Measurements from ENCODE around the gene C9.

Gene C9

GRCh38 chr5:39254671-39255070 is 109.6 kb downstream of the C9 start:
- Histone ChIP-seq H3K27me3 (ENCODE audit: insufficient read depth, low read length, poor library complexity) (no peaks in the 10 kb centered on the region), H3K4me2 (ENCODE audit: insufficient read depth, low read length) (no peak overlapping the region), H2AFZ (ENCODE audit: low read depth, low read length) (peak overlapping the region; percentile 37; the same call in 1 of the 2 replicates), H3K4me3 (ENCODE audit: low read depth in 1 of 2, low read length in 2 of 2) (no peak overlapping the region), H3K79me2 (ENCODE audit: insufficient read depth, low read length) (no peaks in the 10 kb centered on the region), H3K9me3 (ENCODE audit: insufficient read depth, low read length, severe bottlenecking) (no peaks in the 10 kb centered on the region), H3K9ac (ENCODE audit: low read depth, low read length) (no peak overlapping the region), H3K36me3 (ENCODE audit: insufficient read depth, low read length) (no peaks in the 10 kb centered on the region), H3K4me1 (ENCODE audit: insufficient read depth, low read length) (no peaks in the 10 kb centered on the region), H4K20me1 (ENCODE audit: insufficient read depth, low read length) (no peaks in the 10 kb centered on the region), H3K27ac (ENCODE audit: low read length) (no peak overlapping the region)
- TF ChIP-seq CTCF (IDR thresholded peaks at IDR 0.05; ENCODE audit: borderline replicate concordance, extremely low read depth, low read length, poor library complexity, severe bottlenecking) (no peak), EZH2 (IDR thresholded peaks at IDR 0.05; ENCODE audit: borderline replicate concordance, low read depth, low read length, severe bottlenecking) (no peak)
- DNase-seq, result no peak
- no peak for ATAC-seq (ENCODE audit: insufficient read depth, low read depth)

DNA sequence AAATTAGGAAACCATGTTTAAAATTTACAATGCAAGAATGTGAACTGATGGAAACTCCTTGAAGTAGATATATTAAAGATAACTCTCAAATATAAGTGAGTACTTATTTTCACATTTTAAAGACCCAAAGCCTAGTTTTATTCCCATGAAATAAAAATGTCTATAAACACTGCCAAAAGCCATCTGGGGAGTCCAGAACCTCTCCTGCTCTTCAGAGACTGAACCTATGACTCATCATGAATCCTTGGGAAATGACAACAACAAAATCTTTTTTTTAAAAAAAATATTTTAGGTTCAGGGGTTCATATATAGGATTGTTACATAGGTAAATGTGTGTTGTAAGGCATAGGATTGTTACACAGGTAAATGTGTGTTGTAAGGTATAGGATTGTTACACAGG is 111.1 kb downstream of the C9 start:
- H2AFZ ChIP-seq (ENCODE audit: low read depth, low read length), result no peak overlapping the region
- no peaks in the 10 kb centered on the region for H3K4me1 ChIP-seq (ENCODE audit: insufficient read depth, low read length)
- no peak overlapping the region for H3K4me3 ChIP-seq (ENCODE audit: low read depth in 1 of 2, low read length in 2 of 2)
- no peak overlapping the region for H3K27ac ChIP-seq (ENCODE audit: low read length)
- no peaks in the 10 kb centered on the region for H4K20me1 ChIP-seq (ENCODE audit: insufficient read depth, low read length)
- no peaks in the 10 kb centered on the region for H3K79me2 ChIP-seq (ENCODE audit: insufficient read depth, low read length)
- no peak for DNase-seq
- H3K9ac ChIP-seq (ENCODE audit: low read depth, low read length), result no peak overlapping the region
- H3K9me3 ChIP-seq (ENCODE audit: insufficient read depth, low read length, severe bottlenecking), result no peaks in the 10 kb centered on the region
- ATAC-seq (ENCODE audit: insufficient read depth, low read depth), result no peak
- no peaks in the 10 kb centered on the region for H3K27me3 ChIP-seq (ENCODE audit: insufficient read depth, low read length, poor library complexity)
- no peaks in the 10 kb centered on the region for H3K36me3 ChIP-seq (ENCODE audit: insufficient read depth, low read length)
- TF ChIP-seq EZH2 (IDR thresholded peaks at IDR 0.05; ENCODE audit: borderline replicate concordance, low read depth, low read length, severe bottlenecking), result no peak
- TF ChIP-seq CTCF (IDR thresholded peaks at IDR 0.05; ENCODE audit: borderline replicate concordance, extremely low read depth, low read length, poor library complexity, severe bottlenecking), result no peak
- H3K4me2 ChIP-seq (ENCODE audit: insufficient read depth, low read length), result no peak overlapping the region

DNA sequence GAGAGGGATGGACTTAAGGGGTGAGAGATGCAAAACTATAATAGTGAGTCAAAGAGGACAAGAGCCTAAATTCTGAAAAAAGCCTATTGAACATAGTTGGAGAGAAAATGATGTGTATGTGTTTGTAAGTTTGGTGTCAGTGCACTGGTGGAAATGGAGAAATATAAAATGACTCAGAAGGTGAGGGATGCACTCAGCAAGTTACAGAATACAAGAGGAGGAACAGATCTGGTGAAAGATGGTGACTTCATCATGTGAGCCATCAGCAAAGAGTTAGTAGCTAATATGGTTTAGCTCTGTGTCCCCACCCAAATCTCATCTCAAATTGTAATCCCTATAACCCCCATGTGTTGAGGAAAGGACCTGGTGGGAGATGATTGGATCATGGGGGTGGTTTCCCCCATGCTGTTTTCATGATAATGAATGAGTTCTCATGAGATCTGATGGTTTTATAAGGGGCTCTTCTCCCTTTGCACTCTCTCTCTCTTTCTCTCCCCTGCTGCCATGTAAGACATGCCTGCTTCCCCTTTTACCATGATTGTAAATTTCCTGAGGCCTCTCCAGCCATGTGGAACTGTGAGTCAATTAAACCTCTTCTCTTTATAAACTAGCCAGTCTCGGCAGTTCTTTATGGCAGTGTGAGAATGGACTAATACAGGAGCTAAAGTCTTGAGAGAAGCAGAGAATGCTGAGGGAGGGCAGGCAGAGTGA is 114.6 kb downstream of the C9 start:
- Histone ChIP-seq H3K27ac (ENCODE audit: low read length) (no peak overlapping the region), H2AFZ (ENCODE audit: low read depth, low read length) (no peak overlapping the region), H3K4me1 (ENCODE audit: insufficient read depth, low read length) (no peaks in the 10 kb centered on the region), H3K27me3 (ENCODE audit: insufficient read depth, low read length, poor library complexity) (no peaks in the 10 kb centered on the region), H3K9me3 (ENCODE audit: insufficient read depth, low read length, severe bottlenecking) (no peaks in the 10 kb centered on the region), H3K9ac (ENCODE audit: low read depth, low read length) (no peak overlapping the region), H3K79me2 (ENCODE audit: insufficient read depth, low read length) (no peaks in the 10 kb centered on the region), H4K20me1 (ENCODE audit: insufficient read depth, low read length) (no peaks in the 10 kb centered on the region), H3K36me3 (ENCODE audit: insufficient read depth, low read length) (no peaks in the 10 kb centered on the region), H3K4me3 (ENCODE audit: low read depth in 1 of 2, low read length in 2 of 2) (no peak overlapping the region), H3K4me2 (ENCODE audit: insufficient read depth, low read length) (no peak overlapping the region)
- no peak for ATAC-seq (ENCODE audit: insufficient read depth, low read depth)
- no peak for DNase-seq
- TF ChIP-seq EZH2 (IDR thresholded peaks at IDR 0.05; ENCODE audit: borderline replicate concordance, low read depth, low read length, severe bottlenecking) (no peak), CTCF (IDR thresholded peaks at IDR 0.05; ENCODE audit: borderline replicate concordance, extremely low read depth, low read length, poor library complexity, severe bottlenecking) (no peak)
